Lower leg skin (tissue), 4 donors: ENCODE results near the gene ZNF653. TPM values are rescaled to one million over a fixed set of nuclear protein-coding genes. Genes with fewer than 3 reads are reported as not detected.

Experiments used
- DNase-seq, 2 donors: peaks; one replicate each; pipeline ENCODE4 v3.0.0-alpha.2; 2019; ENCODE audit warnings: low spot score in 2 of 2
- H3K4me3 ChIP-seq: fragments of 200-600 bp; sonication (generic); 2 replicates; pipeline ENCODE4 v1.5.1; 2017; ENCODE audit warnings: mild to moderate bottlenecking, low read depth; ENCODE audit not compliant: poor library complexity, severe bottlenecking
- CTCF ChIP-seq, 3 donors: fragments of 450-650 bp; IDR thresholded peaks; one replicate each; pipeline ENCODE4 v1.5.1; 2016; ENCODE audit warnings: antibody characterized with exemption in 3 of 3, mild to moderate bottlenecking in 3 of 3, moderate library complexity in 2 of 3
- POLR2A ChIP-seq, 2 donors: fragments of 450-650 bp; IDR thresholded peaks; one replicate each; pipeline ENCODE4 v1.6.1; 2016 to 2017; ENCODE audit warnings: antibody characterized with exemption in 2 of 2, mild to moderate bottlenecking in 1 of 2, moderate library complexity in 1 of 2
- WGBS, 2 donors: methylation state at CpG; one replicate each; pipeline ENCODE4 v1.1.5; 2018; 5-methylcytosine and 5-hydroxymethylcytosine counted together
- intact Hi-C: fragments of 100-400 bp; cut with DNase I; formaldehyde crosslinking; loops from one replicate; pipeline ENCODE4 v1.15.0; 2023; ENCODE audit warnings: low total_unique reads
- total RNA-seq, 4 donors: library from RNA; depleted of rRNA; stranded (reverse); fragments of >200 nt; gene quantifications; one replicate each; pipeline ENCODE4 v1.1.0, GENCODE V29; 2016

The ZNF653 gene
- total RNA-seq, 4 donors from 2014 or later: 8.4 to 16.9 (median 11.6) TPM

- TF ChIP-seq POLR2A (IDR thresholded peaks at IDR 0.05): no peak
- TF ChIP-seq CTCF (IDR thresholded peaks at IDR 0.05): no peak
- no peak for DNase-seq
- intact Hi-C loops: no loop called here
- H3K4me3 ChIP-seq: no peak overlapping the region
- WGBS, 2 donors: 79 to 82% methylated on average over 33 of the region's 33 CpGs
These were observed 52.9 kb downstream of the ZNF653 start for GRCh38 chr19:11452620-11453310.

GRCh38 chr19:11451871-11452619 is 53.6 kb downstream of the ZNF653 start:
- no peak for DNase-seq
- WGBS, 2 donors: 41 to 42% methylated on average over 25 of the region's 25 CpGs
- no peak overlapping the region for H3K4me3 ChIP-seq
- TF ChIP-seq POLR2A (IDR thresholded peaks at IDR 0.05) (no peak), CTCF (IDR thresholded peaks at IDR 0.05) (no peak)
- intact Hi-C loops: no loop called here

GRCh38 chr19:11451327-11451870 is 54.2 kb downstream of the ZNF653 start:
- intact Hi-C loops: no loop called here
- WGBS, 2 donors: 32 to 34% methylated on average over 10 to 13 of the region's 13 CpGs
- no peak for TF ChIP-seq POLR2A (IDR thresholded peaks at IDR 0.05)
- TF ChIP-seq CTCF (IDR thresholded peaks at IDR 0.05): no peak
- no peak overlapping the region for H3K4me3 ChIP-seq
- DNase-seq: no peak

GRCh38 chr19:11450570-11451326 is 54.9 kb downstream of the ZNF653 start:
- DNase-seq: no peak
- TF ChIP-seq POLR2A (IDR thresholded peaks at IDR 0.05): no peak
- no peak for TF ChIP-seq CTCF (IDR thresholded peaks at IDR 0.05)
- intact Hi-C loops: no loop called here
- 89 to 90% methylated on average over 20 to 21 of the region's 21 CpGs for WGBS, 2 donors
- H3K4me3 ChIP-seq: no peak overlapping the region

GRCh38 chr19:11448923-11449554 is 56.6 kb downstream of the ZNF653 start:
- no peak for DNase-seq
- intact Hi-C loops: no loop called here
- no peak overlapping the region for H3K4me3 ChIP-seq
- TF ChIP-seq POLR2A (IDR thresholded peaks at IDR 0.05): no peak
- no peak for TF ChIP-seq CTCF (IDR thresholded peaks at IDR 0.05)
- WGBS, 2 donors: 91 to 93% methylated on average over 31 of the region's 31 CpGs
